Activated CD8-positive, alpha-beta T cell treated with anti-CD3 and anti-CD28 coated beads for 36 hours (primary cell): ENCODE measurements around the gene FGD4. TPM values are rescaled to one million over a fixed set of nuclear protein-coding genes. Genes with fewer than 3 reads are reported as not detected.
A peak's percentile ranks its signal among the peaks of the same experiment; 100 is the strongest.

Experiments
- ATAC-seq: fragments of 200-7000 bp; cut with Tn5 transposase; one replicate; pipeline ENCODE4 v1.10.0; 2021; ENCODE audit warnings: mild to moderate bottlenecking, moderate library complexity
- CTCF ChIA-PET: fragments of 350-600 bp; sonication (Branson Sonifier 250); formaldehyde crosslinking; loops from one replicate; lab custom pipeline; 2021; ENCODE audit warnings: antibody characterized with exemption; lab: Charles Lee
- POLR2A ChIA-PET: fragments of 350-600 bp; sonication (Branson Sonifier 250); formaldehyde crosslinking; loops from one replicate; lab custom pipeline; 2021; ENCODE audit warnings: antibody characterized with exemption; lab: Charles Lee
- DNase-seq: peaks from one replicate; pipeline ENCODE4 v3.0.0-alpha.2; 2020
- H3K27ac Mint-ChIP-seq: one replicate; pipeline ENCODE4 v1.8.0; 2021; ENCODE audit warnings: mild to moderate bottlenecking, mixed read lengths
- H3K27me3 Mint-ChIP-seq: one replicate; pipeline ENCODE4 v1.8.0; 2021; ENCODE audit warnings: mixed read lengths
- H3K36me3 Mint-ChIP-seq: one replicate; pipeline ENCODE4 v1.8.0; 2021; ENCODE audit warnings: low read depth, mixed read lengths
- H3K4me1 Mint-ChIP-seq: one replicate; pipeline ENCODE4 v1.8.0; 2021; ENCODE audit warnings: low read depth, mixed read lengths
- H3K4me3 Mint-ChIP-seq: one replicate; pipeline ENCODE4 v1.8.0; 2021; ENCODE audit warnings: mild to moderate bottlenecking, moderate library complexity, mixed read lengths
- H3K9me3 Mint-ChIP-seq: one replicate; pipeline ENCODE4 v1.8.0; 2021; ENCODE audit warnings: mixed read lengths
- intact Hi-C: fragments of 100-400 bp; cut with micrococcal nuclease; formaldehyde crosslinking; loops from one replicate; pipeline ENCODE4 v1.10.0; 2022
- total RNA-seq, 2 experiments: library from RNA; stranded (reverse); gene quantifications; one replicate each; pipeline ENCODE4 v1.2.3, GENCODE V29; 2021
- TF ChIP-seq, protein P1 (sequence below): fragments of 200-600 bp; IDR thresholded peaks from one replicate; pipeline ENCODE4 v1.8.0; 2022; ENCODE audit warnings: antibody characterized with exemption, mild to moderate bottlenecking

FGD4 gene
- total RNA-seq, 2 experiments from 2014 or later: 0.05 to 0.25 TPM

DNA sequence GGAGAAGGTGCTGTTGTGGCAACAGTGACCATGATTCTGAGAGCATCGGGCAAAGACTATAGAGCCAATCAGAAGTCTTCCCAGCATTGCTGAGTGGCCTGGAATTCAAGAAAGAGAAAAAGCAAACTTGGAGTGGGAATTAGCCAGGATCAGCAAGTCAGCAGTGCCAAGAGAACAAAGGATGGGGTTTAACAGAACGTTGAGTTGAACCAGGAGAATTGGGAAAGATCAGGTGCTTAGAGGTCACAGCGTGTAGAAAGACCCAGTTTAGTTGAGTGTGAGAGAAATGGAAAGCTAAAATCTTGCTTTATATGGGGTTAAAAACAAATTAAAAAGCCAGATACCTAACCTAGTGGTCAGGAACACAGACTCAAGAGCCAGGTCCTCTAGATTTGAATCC, 189.2 kb downstream of the FGD4 start:
- peaks cover 41% of the 10 kb centered on the region for H3K4me1 Mint-ChIP-seq
- H3K27me3 Mint-ChIP-seq: no peaks in the 10 kb centered on the region
- TF ChIP-seq, protein P1, sequence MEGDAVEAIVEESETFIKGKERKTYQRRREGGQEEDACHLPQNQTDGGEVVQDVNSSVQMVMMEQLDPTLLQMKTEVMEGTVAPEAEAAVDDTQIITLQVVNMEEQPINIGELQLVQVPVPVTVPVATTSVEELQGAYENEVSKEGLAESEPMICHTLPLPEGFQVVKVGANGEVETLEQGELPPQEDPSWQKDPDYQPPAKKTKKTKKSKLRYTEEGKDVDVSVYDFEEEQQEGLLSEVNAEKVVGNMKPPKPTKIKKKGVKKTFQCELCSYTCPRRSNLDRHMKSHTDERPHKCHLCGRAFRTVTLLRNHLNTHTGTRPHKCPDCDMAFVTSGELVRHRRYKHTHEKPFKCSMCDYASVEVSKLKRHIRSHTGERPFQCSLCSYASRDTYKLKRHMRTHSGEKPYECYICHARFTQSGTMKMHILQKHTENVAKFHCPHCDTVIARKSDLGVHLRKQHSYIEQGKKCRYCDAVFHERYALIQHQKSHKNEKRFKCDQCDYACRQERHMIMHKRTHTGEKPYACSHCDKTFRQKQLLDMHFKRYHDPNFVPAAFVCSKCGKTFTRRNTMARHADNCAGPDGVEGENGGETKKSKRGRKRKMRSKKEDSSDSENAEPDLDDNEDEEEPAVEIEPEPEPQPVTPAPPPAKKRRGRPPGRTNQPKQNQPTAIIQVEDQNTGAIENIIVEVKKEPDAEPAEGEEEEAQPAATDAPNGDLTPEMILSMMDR: no peak
- H3K27ac Mint-ChIP-seq: peak overlapping the region; percentile 83
- no peak for DNase-seq
- H3K36me3 Mint-ChIP-seq: peaks cover 2% of the 10 kb centered on the region
- H3K9me3 Mint-ChIP-seq: no peaks in the 10 kb centered on the region
- ChIA-PET CTCF (interaction anchor here (1.1 kb wide), 1 partner anchor 132 kb away, joined by 3 read pairs; no protein-coding TSS in a partner anchor), POLR2A (interaction anchor here (0.6 kb wide), 1 partner anchor 190 kb away, joined by 3 read pairs; no protein-coding TSS in a partner anchor)
- H3K4me3 Mint-ChIP-seq: no peak overlapping the region
- intact Hi-C loops: no loop called here
- ATAC-seq: no peak

DNA sequence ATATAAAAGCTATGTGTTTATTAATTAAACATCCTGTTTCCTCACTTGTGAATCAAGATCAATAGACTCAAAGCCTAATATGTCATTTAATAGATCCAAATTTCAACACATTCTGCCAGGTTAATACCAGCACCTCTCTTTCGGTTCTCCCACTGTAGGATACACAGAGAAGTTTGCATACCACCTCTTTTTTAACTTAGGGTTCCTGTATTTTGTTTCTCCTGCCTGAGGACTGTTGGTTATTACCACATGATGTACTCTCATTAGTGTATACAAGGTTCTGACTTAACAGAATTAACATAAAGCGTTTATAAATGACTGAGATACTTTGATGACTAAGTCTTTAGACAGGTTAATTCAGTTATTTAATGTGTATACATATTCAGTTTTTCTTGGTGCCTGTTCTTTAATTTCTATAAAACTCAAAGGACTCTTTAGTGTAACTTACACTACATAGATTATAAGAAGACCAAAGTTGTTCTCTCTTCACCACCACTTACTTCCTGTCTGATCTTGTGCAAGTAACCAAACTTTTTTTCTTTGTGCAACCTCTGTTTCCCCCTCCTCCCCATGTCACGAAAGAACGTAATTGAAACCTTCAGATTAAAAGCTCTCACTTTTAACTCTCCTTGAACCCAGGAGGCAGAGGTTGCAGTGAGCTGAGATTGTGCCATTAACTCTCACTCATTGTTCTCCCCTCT, 190.0 kb downstream of the FGD4 start:
- POLR2A ChIA-PET: interaction anchor here (0.6 kb wide), 1 partner anchor 189 kb away, joined by 3 read pairs; no protein-coding TSS in a partner anchor
- Mint-ChIP-seq H3K4me3 (no peak overlapping the region), H3K36me3 (peaks cover 2% of the 10 kb centered on the region), H3K27me3 (no peaks in the 10 kb centered on the region), H3K9me3 (no peaks in the 10 kb centered on the region), H3K4me1 (peaks cover 35% of the 10 kb centered on the region), H3K27ac (peak overlapping the region; percentile 83)
- CTCF ChIA-PET: interaction anchor here (0.6 kb wide), 1 partner anchor 1792 kb away, joined by 3 read pairs; no protein-coding TSS in a partner anchor
- intact Hi-C loops: no loop called here
- ATAC-seq: peak; percentile 85
- TF ChIP-seq, protein P1: no peak
- DNase-seq: peak; percentile 27

DNA sequence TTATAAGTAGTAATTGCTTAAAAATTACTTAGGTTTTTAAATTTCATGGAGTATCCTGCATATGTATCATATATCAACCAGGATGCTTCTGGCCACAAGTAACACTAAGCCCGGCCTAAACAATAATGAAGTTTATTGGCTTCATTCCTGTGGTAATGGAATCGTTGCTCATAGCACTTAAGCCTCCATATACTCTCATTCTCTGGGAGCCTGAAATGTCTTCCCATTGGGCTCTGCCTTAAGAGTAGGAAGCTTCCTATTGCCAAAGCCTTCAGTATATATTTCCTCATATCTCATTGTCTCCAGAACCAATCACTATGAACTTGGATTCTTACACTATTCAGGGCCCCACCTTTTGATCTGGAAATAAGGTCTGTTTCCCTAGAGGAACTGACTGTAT, 195.9 kb downstream of the FGD4 start:
- ChIA-PET CTCF (no interaction called here), POLR2A (no interaction called here)
- Mint-ChIP-seq H3K27me3 (no peaks in the 10 kb centered on the region), H3K27ac (no peak overlapping the region), H3K4me1 (peaks cover 2% of the 10 kb centered on the region), H3K36me3 (no peaks in the 10 kb centered on the region), H3K9me3 (no peaks in the 10 kb centered on the region), H3K4me3 (no peak overlapping the region)
- ATAC-seq (no peak), DNase-seq (no peak)
- TF ChIP-seq, protein P1: no peak
- intact Hi-C loops: no loop called here

DNA sequence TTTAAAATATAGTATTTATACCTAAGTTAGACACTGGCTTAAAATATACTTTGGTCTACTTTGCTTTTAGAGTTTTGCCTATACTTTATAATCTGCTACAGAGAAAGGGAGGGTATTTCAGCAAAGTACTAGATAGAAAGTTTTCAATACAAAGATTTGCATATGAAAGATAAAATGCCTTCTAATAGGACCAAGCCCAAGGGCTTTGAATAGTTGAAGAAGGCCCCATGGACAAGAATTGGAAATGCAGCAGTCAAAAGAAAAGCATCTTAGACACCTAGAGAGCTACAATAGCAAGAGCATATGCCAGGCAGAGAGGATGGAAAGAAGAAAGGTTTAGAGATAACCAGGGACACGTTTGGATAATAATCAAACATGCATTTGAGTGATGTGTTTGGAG, 196.7 kb downstream of the FGD4 start:
- Mint-ChIP-seq H3K4me3 (no peak overlapping the region), H3K4me1 (no peaks in the 10 kb centered on the region), H3K27me3 (no peaks in the 10 kb centered on the region), H3K36me3 (no peaks in the 10 kb centered on the region), H3K27ac (no peak overlapping the region), H3K9me3 (no peaks in the 10 kb centered on the region)
- intact Hi-C loops: no loop called here
- ChIA-PET POLR2A (no interaction called here), CTCF (no interaction called here)
- ATAC-seq (no peak), DNase-seq (no peak)
- TF ChIP-seq, protein P1: no peak

DNA sequence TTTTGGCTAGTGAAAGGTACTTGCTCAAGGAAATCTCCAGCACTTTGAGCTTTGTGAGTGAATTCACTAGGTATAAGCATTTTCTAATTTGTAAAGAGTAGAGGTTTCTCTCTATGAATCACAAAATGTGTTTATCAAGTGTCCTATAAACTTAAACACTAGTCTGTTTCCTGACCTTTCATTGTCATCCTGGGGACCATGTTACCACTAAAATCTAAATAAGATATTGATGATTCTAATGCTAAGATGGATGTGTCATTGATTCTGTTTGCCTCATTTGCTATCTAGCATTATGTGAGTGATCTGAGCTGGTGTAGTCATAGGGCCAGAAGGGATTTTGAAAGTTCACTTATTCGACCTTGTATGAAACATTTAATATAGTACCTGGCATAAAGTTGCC, 199.3 kb downstream of the FGD4 start:
- no peak for DNase-seq
- Mint-ChIP-seq H3K27ac (no peak overlapping the region), H3K4me3 (no peak overlapping the region), H3K4me1 (no peaks in the 10 kb centered on the region), H3K36me3 (no peaks in the 10 kb centered on the region), H3K9me3 (no peaks in the 10 kb centered on the region), H3K27me3 (no peaks in the 10 kb centered on the region)
- ChIA-PET CTCF (interaction anchor here (1.0 kb wide), 1 partner anchor 28 kb away, joined by 3 read pairs; no protein-coding TSS in a partner anchor), POLR2A (no interaction called here)
- intact Hi-C loops: no loop called here
- ATAC-seq: no peak
- TF ChIP-seq, protein P1: no peak
